GM23338 (cell line): Measurements from ENCODE around the gene DPY19L1. TPM values are rescaled to one million over a fixed set of nuclear protein-coding genes. Genes with fewer than 3 reads are reported as not detected.
"Not testable (repeated sequence)": the region's sequence is repeated elsewhere in the genome, so short reads cannot be mapped to it uniquely, and the experiment has no call there.

Experiments used
- ATAC-seq: fragments of 200-7000 bp; cut with Tn5 transposase; 3 replicates; pipeline ENCODE4 v1.9.1; 2020
- DNase-seq: peaks from one replicate; pipeline ENCODE4 v3.0.0-alpha.2; 2015; ENCODE audit warnings: low spot score
- H2AFZ ChIP-seq: fragments of 200-600 bp; sonication (generic); 2 replicates; pipeline ENCODE4 v1.8.0; 2016; ENCODE audit warnings: antibody characterized with exemption, mild to moderate bottlenecking, moderate library complexity
- H3F3A ChIP-seq: fragments of 200-600 bp; sonication (generic); replicated peaks from 2 replicates; pipeline ENCODE4 v1.8.0; 2017; ENCODE audit warnings: antibody characterized with exemption, mixed run types, low read depth
- H3K27ac ChIP-seq: fragments of 200-600 bp; sonication (generic); 2 replicates; pipeline ENCODE4 v1.6.1; 2016; ENCODE audit warnings: low read depth
- H3K27me3 ChIP-seq: fragments of 200-600 bp; sonication (generic); 2 replicates; pipeline ENCODE4 v1.8.0; 2016; ENCODE audit warnings: mild to moderate bottlenecking, mixed run types, moderate library complexity; ENCODE audit not compliant: insufficient read depth
- H3K36me3 ChIP-seq: fragments of 200-600 bp; sonication (generic); 2 replicates; pipeline ENCODE4 v1.8.0; 2016; ENCODE audit warnings: mild to moderate bottlenecking; ENCODE audit not compliant: insufficient read depth
- H3K4me1 ChIP-seq: fragments of 200-600 bp; sonication (generic); 2 replicates; pipeline ENCODE4 v1.8.0; 2016; ENCODE audit warnings: mild to moderate bottlenecking, moderate library complexity; ENCODE audit not compliant: insufficient read depth
- H3K4me2 ChIP-seq: fragments of 200-600 bp; sonication (generic); 2 replicates; pipeline ENCODE4 v1.7.1; 2017; ENCODE audit warnings: mixed run types
- H3K4me3 ChIP-seq: fragments of 200-600 bp; sonication (generic); 2 replicates; pipeline ENCODE4 v1.6.1; 2016; ENCODE audit warnings: mixed run types
- H3K79me2 ChIP-seq: fragments of 200-600 bp; sonication (generic); replicated peaks from 2 replicates; pipeline ENCODE4 v1.8.0; 2017; ENCODE audit warnings: mild to moderate bottlenecking; ENCODE audit not compliant: insufficient read depth
- H3K9me2 ChIP-seq: fragments of 200-600 bp; sonication (generic); 2 replicates; pipeline ENCODE4 v1.8.0; 2017; ENCODE audit not compliant: insufficient read depth
- H4K20me1 ChIP-seq: fragments of 200-600 bp; sonication (generic); replicated peaks from 2 replicates; pipeline ENCODE4 v1.8.0; 2017; ENCODE audit warnings: mild to moderate bottlenecking; ENCODE audit not compliant: insufficient read depth
- H3K27ac Mint-ChIP-seq: 2 replicates; pipeline ENCODE4 v1.8.0; 2020; ENCODE audit warnings: inconsistent platforms, mild to moderate bottlenecking, moderate library complexity, mixed read lengths
- H3K27me3 Mint-ChIP-seq: 3 replicates; pipeline ENCODE4 v1.8.0; 2022; ENCODE audit warnings: low read depth, mild to moderate bottlenecking, moderate library complexity, mixed read lengths, inconsistent platforms; ENCODE audit not compliant: insufficient read depth, poor library complexity
- H3K36me3 Mint-ChIP-seq: 3 replicates; pipeline ENCODE4 v1.8.0; 2021; ENCODE audit warnings: low read depth, mild to moderate bottlenecking, inconsistent platforms, moderate library complexity, mixed read lengths
- H3K4me1 Mint-ChIP-seq: 3 replicates; pipeline ENCODE4 v1.8.0; 2020; ENCODE audit warnings: mild to moderate bottlenecking, inconsistent platforms, mixed read lengths
- H3K4me3 Mint-ChIP-seq: 3 replicates; pipeline ENCODE4 v1.8.0; 2021; ENCODE audit warnings: moderate library complexity, mild to moderate bottlenecking, inconsistent platforms, mixed read lengths
- H3K9me3 Mint-ChIP-seq: 3 replicates; pipeline ENCODE4 v1.8.0; 2020; ENCODE audit warnings: moderate library complexity, mild to moderate bottlenecking, inconsistent platforms, mixed read lengths
- CTCF ChIP-seq, 2 experiments: fragments of 200-600 bp in 1 of 2; sonication (generic) in 1 of 2; conservative IDR thresholded peaks; 2 replicates each; pipeline versions ENCODE4 v1.5.1 to v1.6.1; 2016 to 2017; ENCODE audit warnings: antibody characterized with exemption in 2 of 2, low read depth in 2 of 2, mild to moderate bottlenecking in 2 of 2, moderate library complexity in 1 of 2
- polyA plus RNA-seq: library from polyadenylated mRNA; unstranded; fragments of >200 nt; fragmentation: Nextera tagmentation; extraction: Ambion mirVana; gene quantifications from 2 replicates; pipeline ENCODE4 v1.2.1, GENCODE V29; 2016
- total RNA-seq: library from RNA; depleted of rRNA; stranded (reverse); fragments of >200 nt; shearing (Covaris generic); gene quantifications from 2 replicates; pipeline ENCODE4 v1.2.3, GENCODE V29; 2014

The DPY19L1 gene
- total and polyA plus RNA-seq, 2 experiments from 2014 or later, result 4.4 to 20.2 TPM

- not testable (repeated sequence) for H3K79me2 ChIP-seq, H3K4me3 ChIP-seq, H3K4me2 ChIP-seq, H3K4me3 Mint-ChIP-seq, H3K9me3 Mint-ChIP-seq, H3K27me3 Mint-ChIP-seq, H3K36me3 ChIP-seq, H3K4me1 ChIP-seq, H2AFZ ChIP-seq, H3K9me2 ChIP-seq, H3K27me3 ChIP-seq, H3K36me3 Mint-ChIP-seq, H4K20me1 ChIP-seq, H3F3A ChIP-seq, H3K27ac Mint-ChIP-seq, H3K27ac ChIP-seq
- H3K4me1 Mint-ChIP-seq, result peaks cover 18% of the 10 kb centered on the region
- DNase-seq (peak; percentile 45), ATAC-seq (peak; percentile 78)
- TF ChIP-seq CTCF (conservative IDR thresholded peaks at IDR 0.05; ENCODE audit: low read depth in 2 of 2), result peak; percentile 63 to 79
Observed at GRCh38 chr7:35055733-35056132, 18.4 kb upstream of the DPY19L1 start.

- not testable (repeated sequence) for H3K4me2 ChIP-seq, H2AFZ ChIP-seq, H3K9me3 Mint-ChIP-seq, H3K36me3 ChIP-seq, H3K4me3 Mint-ChIP-seq, H3K27me3 ChIP-seq, H3K27me3 Mint-ChIP-seq, H3K27ac ChIP-seq, H3K36me3 Mint-ChIP-seq, H3K27ac Mint-ChIP-seq, H3K4me3 ChIP-seq, H3F3A ChIP-seq, H3K9me2 ChIP-seq, H4K20me1 ChIP-seq, ATAC-seq, H3K4me1 ChIP-seq, H3K79me2 ChIP-seq, DNase-seq
- H3K4me1 Mint-ChIP-seq, result peaks cover 18% of the 10 kb centered on the region
Observed at GRCh38 chr7:35053488-35054175, 16.3 kb upstream of the DPY19L1 start.

- not testable (repeated sequence) for H3K36me3 Mint-ChIP-seq, H3K4me3 ChIP-seq, H3K4me2 ChIP-seq, H3K27me3 Mint-ChIP-seq, H3K27me3 ChIP-seq, H3K9me3 Mint-ChIP-seq, H3K4me1 ChIP-seq, H3F3A ChIP-seq, H3K4me1 Mint-ChIP-seq, H3K27ac ChIP-seq, H3K36me3 ChIP-seq, H4K20me1 ChIP-seq, H3K9me2 ChIP-seq, ATAC-seq, H2AFZ ChIP-seq, H3K79me2 ChIP-seq, H3K27ac Mint-ChIP-seq, H3K4me3 Mint-ChIP-seq, DNase-seq
Observed at GRCh38 chr7:35048390-35048789, 11.1 kb upstream of the DPY19L1 start.

- not testable (repeated sequence) for H3K79me2 ChIP-seq, H3K9me2 ChIP-seq, H4K20me1 ChIP-seq, H3K36me3 Mint-ChIP-seq, ATAC-seq, H3K4me3 ChIP-seq, H3K9me3 Mint-ChIP-seq, H3K27ac ChIP-seq, H3K4me3 Mint-ChIP-seq, H3K27me3 Mint-ChIP-seq, H3K27ac Mint-ChIP-seq, H3F3A ChIP-seq, H3K27me3 ChIP-seq, H2AFZ ChIP-seq, H3K36me3 ChIP-seq, DNase-seq, H3K4me1 ChIP-seq, H3K4me2 ChIP-seq, H3K4me1 Mint-ChIP-seq
Observed at GRCh38 chr7:35047912-35048305, 10.6 kb upstream of the DPY19L1 start.

GRCh38 chr7:35047263-35047911 is 10.1 kb upstream of the DPY19L1 start:
- H3K27me3 ChIP-seq, ATAC-seq, H3K27me3 Mint-ChIP-seq, H3K79me2 ChIP-seq, H3K27ac ChIP-seq, H3K4me2 ChIP-seq, H3F3A ChIP-seq, H3K36me3 ChIP-seq, H3K4me3 ChIP-seq, H2AFZ ChIP-seq, H3K4me1 ChIP-seq, H3K36me3 Mint-ChIP-seq, H3K9me2 ChIP-seq, H3K4me3 Mint-ChIP-seq, H3K27ac Mint-ChIP-seq, H3K9me3 Mint-ChIP-seq, H4K20me1 ChIP-seq, DNase-seq, H3K4me1 Mint-ChIP-seq: not testable (repeated sequence)

GRCh38 chr7:35043301-35043700 is 6.0 kb upstream of the DPY19L1 start:
- H3K27me3 Mint-ChIP-seq, H3K27ac ChIP-seq, DNase-seq, H3K79me2 ChIP-seq, H4K20me1 ChIP-seq, H3K4me3 Mint-ChIP-seq, H3K9me3 Mint-ChIP-seq, H3K4me1 Mint-ChIP-seq, H2AFZ ChIP-seq, H3K4me2 ChIP-seq, ATAC-seq, H3K36me3 ChIP-seq, H3K36me3 Mint-ChIP-seq, H3K4me3 ChIP-seq, H3F3A ChIP-seq, H3K4me1 ChIP-seq, H3K9me2 ChIP-seq, H3K27ac Mint-ChIP-seq, H3K27me3 ChIP-seq: not testable (repeated sequence)
